OCI-LY3 (cell line): ENCODE results near the gene RGL4.

Experiments
- H2AFZ ChIP-seq: fragments of 200-600, 300-600 bp; shearing (Covaris generic); 2 replicates; pipeline ENCODE4 v1.6.0; 2014; ENCODE audit warnings: antibody characterized with exemption, low read depth, low read length
- H3K27ac ChIP-seq: fragments of 200-600, 300-600 bp; sonication (generic); 2 replicates; pipeline ENCODE4 v1.5.1; 2014; ENCODE audit warnings: mild to moderate bottlenecking, low read length, moderate library complexity, mixed read lengths
- H3K27me3 ChIP-seq: fragments of 200-600, 300-600 bp; sonication (generic); 2 replicates; pipeline ENCODE4 v1.6.1; 2014; ENCODE audit warnings: low read depth, low read length, mixed read lengths
- H3K36me3 ChIP-seq: fragments of 200-600, 300-600 bp; sonication (generic); replicated peaks from 2 replicates; pipeline ENCODE3; 2014; ENCODE audit warnings: low read depth, low read length, mixed read lengths
- H3K4me1 ChIP-seq: fragments of 300-600, 200-600 bp; sonication (generic); 2 replicates; pipeline ENCODE4 v1.6.1; 2014; ENCODE audit warnings: low read length, mixed read lengths
- H3K4me2 ChIP-seq: fragments of 200-600, 300-600 bp; sonication (generic); 2 replicates; pipeline ENCODE4 v1.6.1; 2014; ENCODE audit warnings: low read length, mixed read lengths
- H3K4me3 ChIP-seq: fragments of 300-600, 200-600 bp; sonication (generic); 2 replicates; pipeline ENCODE4 v1.5.1; 2014; ENCODE audit warnings: antibody characterized with exemption, mild to moderate bottlenecking, low read length, moderate library complexity
- H3K79me2 ChIP-seq: fragments of 300-600, 200-600 bp; shearing (Covaris generic); 2 replicates; pipeline ENCODE4 v1.6.1; 2014; ENCODE audit warnings: mild to moderate bottlenecking, low read length, mixed read lengths
- H3K9ac ChIP-seq: fragments of 300-600, 200-600 bp; shearing (Covaris generic); 2 replicates; pipeline ENCODE4 v1.6.0; 2014; ENCODE audit warnings: mild to moderate bottlenecking, low read length, moderate library complexity
- H3K9me3 ChIP-seq: fragments of 200-600, 300-600 bp; shearing (Covaris generic); 2 replicates; pipeline ENCODE4 v1.6.1; 2014; ENCODE audit warnings: low read length, mixed read lengths; ENCODE audit not compliant: insufficient read depth
- H4K20me1 ChIP-seq: fragments of 200-600, 300-600 bp; sonication (generic); 2 replicates; pipeline ENCODE4 v1.6.1; 2016; ENCODE audit warnings: low read length, mixed read lengths; ENCODE audit not compliant: insufficient read depth
- EZH2phosphoT487 ChIP-seq: fragments of 200-600 bp; shearing (Covaris generic); IDR thresholded peaks from 2 replicates; pipeline ENCODE4 v1.6.1; 2018; ENCODE audit warnings: antibody characterized with exemption, mixed run types, low read depth
- TF ChIP-seq, protein P1 (sequence below): fragments of 200-600, 300-600 bp; sonication (generic); IDR thresholded peaks from 2 replicates; pipeline ENCODE4 v1.5.1; 2014; ENCODE audit warnings: antibody characterized with exemption, low read length, low read depth

Gene RGL4

DNA sequence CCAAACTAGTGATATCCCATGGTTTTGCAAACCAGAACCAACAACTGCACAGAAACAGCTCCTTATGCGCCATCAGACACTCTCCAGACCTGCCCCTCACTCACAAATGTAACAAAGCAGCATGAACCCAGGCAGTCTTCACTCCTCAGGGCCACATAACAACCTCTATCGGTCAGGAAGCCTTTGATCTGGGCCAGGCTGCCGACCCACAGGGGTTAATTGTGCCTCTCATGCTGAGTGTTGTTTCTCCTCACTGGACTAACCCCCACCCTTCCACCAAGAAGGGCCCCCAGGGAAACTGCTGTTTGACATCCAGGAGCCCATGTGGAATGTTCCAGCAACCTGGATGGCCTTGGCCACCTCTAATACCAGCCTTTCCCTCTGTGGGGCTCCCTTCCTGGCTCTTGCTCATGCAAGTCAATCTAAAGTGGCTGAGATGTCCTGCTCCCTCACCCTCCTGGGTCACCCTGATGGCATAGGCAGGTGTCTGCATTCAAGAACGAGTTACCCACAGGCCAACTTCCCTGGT, 7.9 kb upstream of the RGL4 start:
- H3K27me3 ChIP-seq, result no peaks in the 10 kb centered on the region
- H3K27ac ChIP-seq, result no peak overlapping the region
- H3K4me1 ChIP-seq, result no peaks in the 10 kb centered on the region
- TF ChIP-seq, protein P1, sequence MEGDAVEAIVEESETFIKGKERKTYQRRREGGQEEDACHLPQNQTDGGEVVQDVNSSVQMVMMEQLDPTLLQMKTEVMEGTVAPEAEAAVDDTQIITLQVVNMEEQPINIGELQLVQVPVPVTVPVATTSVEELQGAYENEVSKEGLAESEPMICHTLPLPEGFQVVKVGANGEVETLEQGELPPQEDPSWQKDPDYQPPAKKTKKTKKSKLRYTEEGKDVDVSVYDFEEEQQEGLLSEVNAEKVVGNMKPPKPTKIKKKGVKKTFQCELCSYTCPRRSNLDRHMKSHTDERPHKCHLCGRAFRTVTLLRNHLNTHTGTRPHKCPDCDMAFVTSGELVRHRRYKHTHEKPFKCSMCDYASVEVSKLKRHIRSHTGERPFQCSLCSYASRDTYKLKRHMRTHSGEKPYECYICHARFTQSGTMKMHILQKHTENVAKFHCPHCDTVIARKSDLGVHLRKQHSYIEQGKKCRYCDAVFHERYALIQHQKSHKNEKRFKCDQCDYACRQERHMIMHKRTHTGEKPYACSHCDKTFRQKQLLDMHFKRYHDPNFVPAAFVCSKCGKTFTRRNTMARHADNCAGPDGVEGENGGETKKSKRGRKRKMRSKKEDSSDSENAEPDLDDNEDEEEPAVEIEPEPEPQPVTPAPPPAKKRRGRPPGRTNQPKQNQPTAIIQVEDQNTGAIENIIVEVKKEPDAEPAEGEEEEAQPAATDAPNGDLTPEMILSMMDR, result no peak
- no peak for TF ChIP-seq EZH2phosphoT487
- H2AFZ ChIP-seq, result no peak overlapping the region
- no peak overlapping the region for H3K4me3 ChIP-seq
- H3K36me3 ChIP-seq, result peaks cover 3% of the 10 kb centered on the region
- H3K79me2 ChIP-seq, result no peaks in the 10 kb centered on the region
- no peak overlapping the region for H3K9ac ChIP-seq
- H3K4me2 ChIP-seq, result no peak overlapping the region
- no peaks in the 10 kb centered on the region for H3K9me3 ChIP-seq
- H4K20me1 ChIP-seq, result no peaks in the 10 kb centered on the region; the same call in 1 of the 2 replicates

DNA sequence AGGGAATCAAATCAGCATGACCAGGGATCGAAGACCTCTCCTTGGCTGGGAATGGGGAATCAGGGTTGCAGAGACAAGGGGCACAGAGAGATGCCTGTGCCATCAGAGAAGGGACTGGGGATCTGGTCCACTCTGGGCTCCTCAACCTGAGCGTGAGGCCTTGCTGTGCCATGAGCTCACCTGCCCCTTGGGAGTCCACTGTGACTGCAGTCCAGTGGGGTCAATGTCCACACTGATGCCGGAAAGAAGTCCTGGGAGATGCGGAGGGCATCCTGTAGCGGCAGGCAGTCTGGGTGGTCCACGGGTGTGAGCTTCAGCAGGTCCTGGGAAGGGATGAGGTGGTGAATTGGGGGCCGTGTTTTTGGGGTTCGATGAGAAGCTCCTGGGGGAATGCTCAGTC, 7.3 kb upstream of the RGL4 start:
- Histone ChIP-seq H3K27ac (no peak overlapping the region), H3K9me3 (no peaks in the 10 kb centered on the region), H3K27me3 (no peaks in the 10 kb centered on the region), H2AFZ (no peak overlapping the region), H3K4me3 (no peak overlapping the region), H3K4me2 (no peak overlapping the region), H3K36me3 (peaks cover 3% of the 10 kb centered on the region), H4K20me1 (no peaks in the 10 kb centered on the region; the same call in 1 of the 2 replicates), H3K4me1 (no peaks in the 10 kb centered on the region), H3K9ac (no peak overlapping the region), H3K79me2 (no peaks in the 10 kb centered on the region)
- TF ChIP-seq EZH2phosphoT487, result no peak
- TF ChIP-seq, protein P1, result no peak

DNA sequence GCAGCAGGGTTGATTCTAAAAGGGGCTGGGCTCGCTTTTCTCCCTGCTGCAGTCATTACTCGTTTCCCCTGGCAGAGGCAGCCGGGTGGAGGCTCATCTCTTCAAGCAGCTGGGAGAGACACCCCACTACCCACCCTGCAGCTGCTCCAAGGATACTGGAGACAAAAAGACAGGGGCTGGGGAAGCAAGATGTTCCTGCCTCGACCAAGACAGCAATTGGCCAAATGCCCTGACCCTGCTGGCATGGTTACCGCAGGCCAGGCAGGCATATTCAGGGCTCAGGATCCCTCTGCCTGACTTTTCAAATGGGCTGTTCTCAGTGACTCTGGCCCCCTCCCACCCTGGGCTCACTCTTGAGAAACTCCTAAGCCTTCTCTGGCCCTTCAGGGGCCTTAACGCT, 6.8 kb upstream of the RGL4 start:
- Histone ChIP-seq H3K4me3 (no peak overlapping the region), H3K27ac (no peak overlapping the region), H3K9ac (no peak overlapping the region), H3K36me3 (peaks cover 3% of the 10 kb centered on the region), H3K79me2 (no peaks in the 10 kb centered on the region), H3K4me1 (no peaks in the 10 kb centered on the region), H3K4me2 (no peak overlapping the region), H3K9me3 (no peaks in the 10 kb centered on the region), H2AFZ (no peak overlapping the region), H3K27me3 (no peaks in the 10 kb centered on the region), H4K20me1 (no peaks in the 10 kb centered on the region; the same call in 1 of the 2 replicates)
- no peak for TF ChIP-seq EZH2phosphoT487
- TF ChIP-seq, protein P1, result no peak

DNA sequence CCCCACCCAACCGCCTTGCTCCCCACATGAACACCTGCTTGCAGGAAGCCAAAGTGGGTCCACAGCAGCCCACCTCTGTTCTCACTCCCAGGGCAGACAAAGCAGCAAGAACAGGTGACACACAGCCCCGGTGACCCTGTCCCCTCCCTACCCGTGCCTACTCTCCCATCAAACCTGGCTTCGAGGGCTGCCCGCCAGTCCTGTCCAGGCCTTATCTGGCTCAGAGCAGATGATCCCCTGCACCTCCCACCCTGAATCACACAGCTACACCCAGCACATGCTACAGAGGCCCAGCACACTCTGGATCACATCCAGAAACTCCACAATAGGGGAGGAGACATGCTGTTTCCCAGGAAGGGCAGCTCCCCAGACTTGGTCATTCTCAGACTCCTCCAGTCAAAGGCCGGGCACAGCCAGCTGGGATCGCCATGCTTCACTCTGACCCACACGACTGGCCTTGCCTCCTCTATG, 6.2 kb upstream of the RGL4 start:
- Histone ChIP-seq H3K4me3 (no peak overlapping the region), H3K9me3 (no peaks in the 10 kb centered on the region), H3K36me3 (peaks cover 3% of the 10 kb centered on the region), H2AFZ (no peak overlapping the region), H3K27me3 (no peaks in the 10 kb centered on the region), H3K9ac (no peak overlapping the region), H3K4me1 (peaks cover under 1% of the 10 kb centered on the region; the same call in 1 of the 2 replicates), H3K4me2 (no peak overlapping the region), H4K20me1 (no peaks in the 10 kb centered on the region; the same call in 1 of the 2 replicates), H3K27ac (no peak overlapping the region), H3K79me2 (no peaks in the 10 kb centered on the region)
- no peak for TF ChIP-seq EZH2phosphoT487
- TF ChIP-seq, protein P1, result no peak
